GM12874 (cell line): Measurements from ENCODE around the gene VIPR1.

Experiments used
- TF ChIP-seq, protein P1 (sequence below): IDR thresholded peaks from 2 replicates; pipeline ENCODE4 v1.5.1; 2011; ENCODE audit warnings: low read depth, mild to moderate bottlenecking, control low read depth, low read length, moderate library complexity; ENCODE audit not compliant: insufficient read depth

VIPR1 gene

DNA sequence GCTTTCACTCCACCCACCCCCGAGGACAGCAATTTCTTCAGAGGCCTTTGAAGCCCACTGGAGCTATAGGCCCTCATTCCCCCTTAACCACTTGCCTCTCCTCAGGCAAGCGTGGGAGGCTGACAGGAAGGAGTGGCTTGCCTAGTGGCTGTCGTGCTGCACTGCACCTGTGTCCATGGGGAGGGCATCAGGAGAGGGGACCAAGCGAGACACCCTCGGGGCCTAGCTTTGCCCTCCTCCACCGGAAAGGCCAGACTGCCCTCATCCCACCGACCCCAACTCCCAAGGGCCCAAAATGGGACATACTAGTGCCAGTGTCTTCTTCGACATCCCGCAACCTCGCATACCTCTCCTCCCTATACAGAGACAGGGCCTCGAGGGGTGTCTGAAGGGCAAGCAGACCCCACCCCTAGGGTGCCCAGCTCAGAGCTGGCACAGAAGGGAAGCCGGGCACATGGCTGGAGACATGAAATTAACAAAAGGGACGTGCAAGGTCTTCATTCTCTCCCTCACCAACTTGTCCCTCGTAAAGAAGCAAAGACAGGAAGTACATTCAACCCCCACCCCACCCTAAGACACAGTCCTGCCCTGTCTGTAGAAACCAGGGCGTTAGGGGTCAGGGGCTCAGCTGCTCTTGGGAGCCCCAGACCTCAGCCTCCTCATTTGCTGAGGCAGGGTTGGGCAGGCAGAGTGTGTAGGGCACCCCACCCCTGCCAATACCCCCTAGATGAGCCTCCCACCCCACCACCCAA, 24.3 kb downstream of the VIPR1 start:
- TF ChIP-seq, protein P1, sequence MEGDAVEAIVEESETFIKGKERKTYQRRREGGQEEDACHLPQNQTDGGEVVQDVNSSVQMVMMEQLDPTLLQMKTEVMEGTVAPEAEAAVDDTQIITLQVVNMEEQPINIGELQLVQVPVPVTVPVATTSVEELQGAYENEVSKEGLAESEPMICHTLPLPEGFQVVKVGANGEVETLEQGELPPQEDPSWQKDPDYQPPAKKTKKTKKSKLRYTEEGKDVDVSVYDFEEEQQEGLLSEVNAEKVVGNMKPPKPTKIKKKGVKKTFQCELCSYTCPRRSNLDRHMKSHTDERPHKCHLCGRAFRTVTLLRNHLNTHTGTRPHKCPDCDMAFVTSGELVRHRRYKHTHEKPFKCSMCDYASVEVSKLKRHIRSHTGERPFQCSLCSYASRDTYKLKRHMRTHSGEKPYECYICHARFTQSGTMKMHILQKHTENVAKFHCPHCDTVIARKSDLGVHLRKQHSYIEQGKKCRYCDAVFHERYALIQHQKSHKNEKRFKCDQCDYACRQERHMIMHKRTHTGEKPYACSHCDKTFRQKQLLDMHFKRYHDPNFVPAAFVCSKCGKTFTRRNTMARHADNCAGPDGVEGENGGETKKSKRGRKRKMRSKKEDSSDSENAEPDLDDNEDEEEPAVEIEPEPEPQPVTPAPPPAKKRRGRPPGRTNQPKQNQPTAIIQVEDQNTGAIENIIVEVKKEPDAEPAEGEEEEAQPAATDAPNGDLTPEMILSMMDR, result peak; percentile 20; the same call in 1 of the 2 replicates

DNA sequence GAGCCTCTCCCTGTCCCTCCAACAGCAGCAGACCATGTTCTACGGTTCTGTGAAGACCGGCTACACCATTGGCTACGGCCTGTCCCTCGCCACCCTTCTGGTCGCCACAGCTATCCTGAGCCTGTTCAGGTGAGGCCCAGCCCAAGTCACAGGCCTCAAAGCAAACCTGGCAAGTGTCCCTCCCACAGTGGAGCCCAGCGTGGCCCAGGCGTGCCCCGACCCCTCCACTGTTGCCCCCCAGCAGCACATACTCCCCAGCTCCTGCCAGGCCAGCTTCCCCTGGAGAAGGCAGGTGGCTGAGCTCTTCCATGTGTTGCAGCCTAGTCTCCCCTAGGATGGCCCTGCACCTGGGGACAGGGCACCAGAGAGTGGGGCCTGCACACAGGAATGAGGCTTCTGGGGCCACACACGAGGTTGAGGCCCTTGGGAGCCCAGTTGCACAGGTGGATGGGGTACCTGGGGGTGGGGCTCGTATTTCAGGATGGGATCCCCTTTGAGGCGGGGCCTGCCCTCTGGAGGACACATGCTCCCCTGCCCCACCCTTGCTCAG, 25.0 kb downstream of the VIPR1 start:
- TF ChIP-seq, protein P1, result no peak

DNA sequence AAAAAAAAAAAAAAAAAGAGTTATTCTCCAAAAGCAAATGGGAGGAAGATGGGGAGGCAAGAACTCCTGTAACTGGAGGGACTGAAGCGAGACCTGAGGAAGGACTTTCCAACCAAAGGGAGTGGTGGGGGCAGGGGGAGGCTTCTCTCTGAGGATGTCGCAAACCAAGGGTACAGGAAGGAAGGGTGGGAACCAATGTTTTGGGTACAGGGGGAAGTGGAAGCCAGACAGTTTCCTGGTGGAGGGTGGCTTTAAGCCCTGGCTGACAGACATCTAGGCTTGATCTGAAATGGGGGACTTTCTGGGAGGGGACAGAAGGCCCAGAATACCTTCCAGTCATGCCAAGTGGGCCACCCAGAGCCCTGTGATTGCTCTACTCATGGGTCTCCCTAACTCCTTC, 27.0 kb downstream of the VIPR1 start:
- TF ChIP-seq, protein P1, result no peak

DNA sequence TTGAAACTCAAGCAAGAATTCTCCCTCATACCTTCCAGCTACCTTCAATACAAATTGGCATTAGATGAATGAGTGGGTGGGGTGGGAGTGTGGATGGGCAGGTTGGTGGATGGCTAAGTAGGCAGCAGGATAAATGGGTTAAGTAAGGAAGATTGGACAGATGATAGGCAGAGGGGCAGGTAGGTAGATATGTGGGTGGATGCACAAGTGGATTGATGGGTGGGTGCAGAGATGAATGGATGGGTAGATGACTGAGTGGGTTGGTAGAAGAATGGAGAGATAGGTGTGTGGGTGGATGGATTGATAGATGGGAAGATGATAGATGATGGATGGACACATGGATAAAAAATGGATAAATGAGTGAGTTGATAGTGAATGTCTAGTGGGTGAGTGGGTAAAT, 27.6 kb downstream of the VIPR1 start:
- TF ChIP-seq, protein P1, result no peak

DNA sequence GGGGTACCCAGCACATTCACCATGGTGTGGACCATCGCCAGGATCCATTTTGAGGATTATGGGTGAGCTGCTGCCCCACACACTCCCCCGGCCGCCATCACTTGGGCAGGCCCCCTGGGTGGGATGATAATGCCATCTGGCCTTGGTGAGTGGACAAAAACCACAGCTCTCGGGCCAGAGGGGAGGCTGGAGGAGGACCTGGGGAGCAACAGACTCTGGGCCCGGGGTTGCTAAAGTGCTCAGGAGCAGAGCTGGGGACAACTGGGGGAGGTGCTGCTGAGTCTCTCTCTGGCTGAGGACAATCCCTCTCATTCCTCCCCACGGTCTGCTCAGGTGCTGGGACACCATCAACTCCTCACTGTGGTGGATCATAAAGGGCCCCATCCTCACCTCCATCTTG, 29.0 kb downstream of the VIPR1 start:
- TF ChIP-seq, protein P1, result no peak

DNA sequence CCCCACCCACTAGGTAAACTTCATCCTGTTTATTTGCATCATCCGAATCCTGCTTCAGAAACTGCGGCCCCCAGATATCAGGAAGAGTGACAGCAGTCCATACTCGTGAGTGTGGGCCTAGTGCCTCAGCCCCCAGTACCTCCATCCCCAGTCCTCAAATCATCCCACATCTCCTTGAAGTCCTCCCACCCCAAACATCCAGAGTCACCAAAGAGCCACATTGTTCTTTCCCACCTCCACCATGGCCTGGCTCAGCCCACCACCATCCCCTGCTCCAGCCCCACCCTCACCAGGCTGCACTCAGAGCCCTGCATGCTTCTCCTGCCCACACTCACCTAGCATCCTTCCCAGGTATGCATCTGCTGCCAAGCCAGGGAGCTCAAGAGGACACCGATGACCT, 29.8 kb downstream of the VIPR1 start:
- TF ChIP-seq, protein P1, result no peak

DNA sequence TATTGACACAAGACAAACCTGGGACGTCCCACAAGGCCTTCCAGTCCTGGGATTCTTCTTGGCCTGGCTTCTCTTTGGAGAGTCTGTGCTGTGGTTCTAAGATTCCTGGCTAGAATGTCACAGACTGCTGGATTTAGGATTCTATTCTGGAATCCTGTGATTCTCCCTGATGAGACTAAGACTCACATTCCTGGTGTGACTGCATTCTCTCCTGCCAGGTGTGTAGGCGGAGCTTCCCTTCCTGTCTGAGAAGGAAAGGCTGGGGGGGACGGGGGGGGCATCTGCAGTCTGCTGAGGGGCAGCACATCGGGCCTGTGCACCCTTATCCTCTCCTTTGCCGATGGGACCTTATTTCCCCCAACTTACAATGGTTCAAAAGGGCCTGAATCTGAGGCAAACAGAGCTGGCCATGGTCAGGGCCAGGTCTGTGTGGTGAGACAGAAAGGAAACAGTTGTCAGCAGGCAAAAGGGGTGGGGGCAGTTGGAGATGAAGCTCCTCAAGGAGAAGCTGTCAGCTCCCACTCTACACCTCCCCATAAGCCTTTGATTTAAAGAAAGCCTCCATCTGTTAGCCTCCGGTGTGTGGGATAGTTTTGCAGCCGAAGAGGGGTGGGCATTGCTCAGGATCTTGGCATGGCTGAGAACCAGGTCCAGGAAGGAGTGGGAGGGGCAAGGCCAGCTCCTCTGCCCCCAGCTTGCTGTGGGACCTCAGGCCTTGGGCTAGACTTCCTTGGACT, 30.9 kb downstream of the VIPR1 start:
- TF ChIP-seq, protein P1, result no peak
